GM12864 (cell line): ENCODE data around the gene TRABD.
A peak's percentile ranks its signal among the peaks of the same experiment; 100 is the strongest.
"Not testable (repeated sequence)": the region's sequence is repeated elsewhere in the genome, so short reads cannot be mapped to it uniquely, and the experiment has no call there.

ENCODE experiments used
- DNase-seq: peaks from one replicate; pipeline ENCODE4 v3.0.0-alpha.2; 2011; ENCODE audit warnings: low read depth
- H3K4me3 ChIP-seq: 2 replicates; pipeline ENCODE4 v1.5.1; 2011; ENCODE audit warnings: mild to moderate bottlenecking, low read depth, low read length, control low read depth
- CTCF ChIP-seq: IDR thresholded peaks from 2 replicates; pipeline ENCODE4 v1.5.1; 2011; ENCODE audit warnings: low read depth, mild to moderate bottlenecking, moderate library complexity, low read length, control low read depth, inconsistent platforms; ENCODE audit errors: missing control alignments

Gene TRABD

DNA sequence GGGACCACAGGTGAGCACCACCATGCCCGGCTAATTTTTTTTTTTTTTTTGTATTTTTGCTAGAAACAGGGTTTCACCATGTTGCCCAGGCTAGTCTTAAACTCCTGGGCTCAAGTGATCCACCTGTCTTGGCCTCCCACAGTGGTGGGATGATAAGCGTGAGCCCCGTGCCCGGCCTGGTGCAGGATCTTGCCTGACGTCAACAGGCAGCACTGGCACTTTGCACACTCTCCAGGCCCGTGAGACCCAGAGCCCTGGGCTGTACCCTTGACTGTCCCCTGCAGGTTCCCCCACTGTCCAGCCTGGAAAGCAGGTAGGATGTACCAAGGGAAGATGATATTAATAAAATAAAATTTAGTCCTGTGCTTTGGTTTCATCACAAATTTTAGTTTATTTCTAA lies 44.3 kb upstream of the TRABD start:
- no peak overlapping the region for H3K4me3 ChIP-seq
- no peak for TF ChIP-seq CTCF
- DNase-seq, result no peak

DNA sequence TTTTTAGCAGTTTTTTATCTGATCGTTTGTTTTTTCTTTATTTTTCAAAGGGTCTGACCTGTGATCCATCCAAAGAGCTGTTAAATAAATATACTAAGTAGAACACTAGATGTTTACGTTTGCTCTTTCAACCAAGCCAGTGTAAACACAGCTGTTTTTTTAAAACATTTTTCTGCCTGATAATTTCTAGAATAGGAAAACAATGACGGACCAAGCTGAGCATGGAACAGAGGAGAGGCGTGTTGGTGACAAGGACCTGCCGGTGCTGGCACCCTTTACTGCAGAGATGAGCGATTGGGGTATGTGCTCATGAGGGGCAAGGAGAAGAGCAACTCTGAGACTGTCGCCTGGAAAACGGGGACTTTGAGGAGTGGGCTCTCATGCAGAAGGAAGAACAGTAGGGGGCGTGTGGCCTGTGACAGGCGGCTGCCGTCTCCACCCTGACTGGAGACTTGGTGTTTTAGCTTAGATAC lies 43.8 kb upstream of the TRABD start:
- H3K4me3 ChIP-seq, result no peak overlapping the region
- no peak for DNase-seq
- TF ChIP-seq CTCF, result no peak

GRCh38 chr22:50143096-50143495 lies 42.6 kb upstream of the TRABD start:
- TF ChIP-seq CTCF, result no peak
- no peak for DNase-seq
- no peak overlapping the region for H3K4me3 ChIP-seq

DNA sequence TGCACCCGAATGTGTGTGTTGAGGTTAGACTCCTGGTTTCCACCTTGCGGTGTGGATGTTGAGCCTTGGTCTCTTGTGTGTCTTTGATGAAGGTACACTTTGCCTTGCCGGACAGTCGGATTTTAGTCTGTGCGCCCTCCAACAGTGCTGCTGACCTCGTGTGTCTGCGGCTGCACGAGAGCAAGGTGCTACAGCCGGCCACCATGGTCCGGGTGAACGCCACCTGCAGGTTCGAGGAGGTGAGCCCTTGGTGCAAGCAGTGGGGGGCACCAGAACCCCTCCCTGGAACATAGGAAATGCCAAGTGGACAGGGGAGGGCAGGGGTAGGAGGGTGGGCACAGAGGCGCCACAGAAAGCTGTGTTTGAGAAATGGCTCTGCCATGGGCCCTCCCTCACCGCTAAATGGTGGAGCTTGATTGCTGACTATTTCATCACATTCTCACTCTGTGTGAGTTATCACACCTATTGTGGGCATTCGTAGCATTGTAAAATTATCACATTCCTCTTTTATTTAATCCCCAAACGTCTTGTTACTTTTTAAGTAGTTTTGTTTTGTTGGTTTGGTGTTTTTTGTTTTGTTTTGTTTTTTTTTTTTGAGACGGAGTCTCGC lies 41.6 kb upstream of the TRABD start:
- no peak overlapping the region for H3K4me3 ChIP-seq
- TF ChIP-seq CTCF, result no peak
- DNase-seq, result no peak

DNA sequence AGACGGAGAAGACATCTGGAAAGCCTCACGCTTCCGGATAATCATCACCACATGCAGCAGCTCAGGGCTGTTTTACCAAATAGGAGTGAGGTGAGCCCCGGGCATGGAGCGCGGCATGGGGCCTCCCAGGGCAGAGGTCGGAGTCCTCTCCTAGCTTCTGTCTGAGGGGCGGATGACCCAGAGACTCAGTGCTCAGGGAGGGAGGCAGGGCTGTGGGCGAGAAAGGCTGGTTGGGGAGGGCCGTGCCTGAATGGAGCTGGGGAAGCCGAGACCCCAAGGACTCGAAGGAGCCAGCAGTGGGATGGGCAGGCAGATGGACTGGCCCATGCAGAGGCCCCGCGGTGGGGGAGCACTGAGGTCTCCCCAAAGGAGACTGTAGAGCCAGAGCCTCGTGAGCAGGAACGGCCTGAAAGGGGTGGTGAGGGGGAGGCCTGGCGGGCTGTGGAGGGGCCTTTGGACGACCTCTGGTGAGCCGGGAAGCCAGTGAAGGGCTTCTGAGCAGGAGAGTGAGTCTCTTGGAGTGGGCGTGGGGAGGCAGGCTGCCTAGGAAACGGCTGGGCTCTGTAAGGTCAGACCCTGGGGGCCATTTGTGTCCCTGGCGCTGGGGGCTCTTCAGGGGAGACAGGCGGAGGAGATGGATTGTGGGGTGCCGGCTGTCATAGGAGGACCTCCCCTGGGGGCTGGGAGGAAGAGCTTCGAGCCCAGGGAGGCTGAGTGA lies 39.8 kb upstream of the TRABD start:
- no peak for TF ChIP-seq CTCF
- no peak overlapping the region for H3K4me3 ChIP-seq
- DNase-seq, result no peak

DNA sequence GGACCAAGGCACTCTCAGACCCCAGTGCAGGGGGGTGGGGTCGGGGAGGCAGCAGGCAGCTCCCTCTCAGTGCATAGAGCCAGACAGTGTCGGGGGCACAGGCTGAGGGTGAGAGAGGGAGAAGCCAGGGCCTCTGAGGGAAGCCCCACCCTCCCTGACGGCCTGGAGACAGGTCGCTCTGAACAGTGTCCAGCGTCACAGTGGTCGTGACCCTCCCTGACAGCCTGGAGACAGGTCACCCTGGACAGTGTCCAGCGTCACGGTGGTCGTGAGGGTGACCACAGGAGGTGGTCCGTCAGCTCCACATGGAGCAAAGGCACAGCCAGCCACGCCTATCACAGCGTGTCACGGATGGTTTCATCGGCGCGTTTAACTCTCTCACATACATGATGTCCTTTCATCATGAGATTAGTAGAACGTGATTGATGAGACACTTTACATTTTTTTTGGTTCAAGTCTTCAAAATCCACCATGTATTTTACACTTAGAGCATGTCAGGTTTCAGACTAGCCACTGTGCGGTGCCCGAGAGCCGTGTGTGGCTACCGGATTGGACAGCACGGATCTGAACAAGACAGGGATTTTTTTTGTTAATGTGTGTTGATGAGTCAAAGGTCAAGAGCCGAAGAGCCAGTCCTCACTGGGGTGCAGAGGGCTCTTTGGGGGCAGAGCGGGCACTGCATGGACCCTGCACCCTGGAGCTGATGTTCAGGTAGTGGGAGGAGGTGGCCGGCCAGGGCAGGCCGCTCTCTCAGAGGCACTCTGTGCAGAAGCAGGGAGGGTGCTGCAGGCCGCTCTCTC lies 39.1 kb upstream of the TRABD start:
- H3K4me3 ChIP-seq, result no peak overlapping the region
- no peak for DNase-seq
- TF ChIP-seq CTCF, result peak; percentile 72

- H3K4me3 ChIP-seq, DNase-seq: not testable (repeated sequence)
Observed at GRCh38 chr22:50147258-50148165, 38.2 kb upstream of the TRABD start.
